MM.1S (cell line): ENCODE results near the gene DAB2.
A peak's percentile ranks its signal among the peaks of the same experiment; 100 is the strongest.

Source experiments
- DNase-seq: peaks from one replicate; pipeline ENCODE4 v3.0.0-alpha.2; 2015
- H2AFZ ChIP-seq: fragments of 300-600 bp; sonication (generic); 2 replicates; pipeline ENCODE4 v1.6.0; 2016; ENCODE audit warnings: antibody characterized with exemption, low read length
- H3F3A ChIP-seq: fragments of 300-600 bp; sonication (generic); 2 replicates; pipeline ENCODE4 v1.6.1; 2016; ENCODE audit warnings: mild to moderate bottlenecking, antibody characterized with exemption, low read length, moderate library complexity, mixed read lengths; ENCODE audit not compliant: insufficient read depth
- H3K27ac ChIP-seq: fragments of 300-600 bp; sonication (generic); 2 replicates; pipeline ENCODE4 v1.5.1; 2016; ENCODE audit warnings: mild to moderate bottlenecking, low read length
- H3K27me3 ChIP-seq: fragments of 300-600 bp; sonication (generic); replicated peaks from 2 replicates; pipeline ENCODE4 v1.6.0; 2016; ENCODE audit warnings: low read length; ENCODE audit not compliant: insufficient read depth
- H3K36me3 ChIP-seq: fragments of 300-600 bp; sonication (generic); replicated peaks from 2 replicates; pipeline ENCODE4 v1.6.1; 2016; ENCODE audit warnings: mild to moderate bottlenecking, low read length, mixed read lengths; ENCODE audit not compliant: insufficient read depth
- H3K4me1 ChIP-seq: fragments of 300-600 bp; sonication (generic); 2 replicates; pipeline ENCODE4 v1.6.1; 2016; ENCODE audit warnings: low read length, mixed read lengths
- H3K4me2 ChIP-seq: fragments of 300-600 bp; sonication (generic); 2 replicates; pipeline ENCODE4 v1.6.0; 2016; ENCODE audit warnings: low read depth, low read length
- H3K4me3 ChIP-seq: fragments of 300-600 bp; sonication (generic); 2 replicates; pipeline ENCODE4 v1.5.1; 2016; ENCODE audit warnings: low read length, mixed read lengths
- H3K79me2 ChIP-seq: fragments of 300-600 bp; sonication (generic); 2 replicates; pipeline ENCODE4 v1.6.1; 2016; ENCODE audit warnings: mixed run types, low read length, mixed read lengths
- H3K9ac ChIP-seq: fragments of 300-600 bp; sonication (generic); 2 replicates; pipeline ENCODE4 v1.6.1; 2016; ENCODE audit warnings: low read length, mixed read lengths
- H3K9me2 ChIP-seq: fragments of 300-600 bp; sonication (generic); replicated peaks from 2 replicates; pipeline ENCODE4 v1.6.1; 2016; ENCODE audit warnings: mild to moderate bottlenecking, low read length, mixed read lengths; ENCODE audit not compliant: insufficient read depth
- H3K9me3 ChIP-seq: fragments of 300-600 bp; sonication (generic); replicated peaks from 2 replicates; pipeline ENCODE4 v1.6.1; 2016; ENCODE audit warnings: mild to moderate bottlenecking, low read length, mixed read lengths; ENCODE audit not compliant: insufficient read depth
- H4K20me1 ChIP-seq: fragments of 300-600 bp; sonication (generic); 2 replicates; pipeline ENCODE4 v1.6.1; 2016; ENCODE audit warnings: mild to moderate bottlenecking, low read length, moderate library complexity, mixed read lengths; ENCODE audit not compliant: insufficient read depth
- EZH2 ChIP-seq: fragments of 300-600 bp; sonication (generic); optimal IDR thresholded peaks from 2 replicates; pipeline ENCODE3; 2017; ENCODE audit warnings: low read depth, mild to moderate bottlenecking, antibody characterized with exemption, low read length, mixed read lengths
- EZH2phosphoT487 ChIP-seq: fragments of 300-600 bp; sonication (generic); IDR thresholded peaks from 2 replicates; pipeline ENCODE4 v1.6.1; 2018; ENCODE audit warnings: antibody characterized with exemption, low read length
- TF ChIP-seq, protein P1 (sequence below): fragments of 300-600 bp; sonication (generic); IDR thresholded peaks from 2 replicates; pipeline ENCODE4 v1.5.1; 2016; ENCODE audit warnings: antibody characterized with exemption, low read length, mixed read lengths

DAB2 gene

GRCh38 chr5:39439582-39440162 is 14.9 kb upstream of the DAB2 start:
- Histone ChIP-seq H3K4me3 (no peak overlapping the region), H4K20me1 (no peaks in the 10 kb centered on the region), H3K36me3 (no peaks in the 10 kb centered on the region), H3K27me3 (no peaks in the 10 kb centered on the region), H2AFZ (no peak overlapping the region), H3K9me3 (no peaks in the 10 kb centered on the region), H3K27ac (no peak overlapping the region), H3K79me2 (no peaks in the 10 kb centered on the region), H3F3A (no peaks in the 10 kb centered on the region), H3K4me2 (no peak overlapping the region), H3K9me2 (no peaks in the 10 kb centered on the region), H3K9ac (no peak overlapping the region), H3K4me1 (peaks cover 7% of the 10 kb centered on the region)
- DNase-seq = no peak
- TF ChIP-seq, protein P1, sequence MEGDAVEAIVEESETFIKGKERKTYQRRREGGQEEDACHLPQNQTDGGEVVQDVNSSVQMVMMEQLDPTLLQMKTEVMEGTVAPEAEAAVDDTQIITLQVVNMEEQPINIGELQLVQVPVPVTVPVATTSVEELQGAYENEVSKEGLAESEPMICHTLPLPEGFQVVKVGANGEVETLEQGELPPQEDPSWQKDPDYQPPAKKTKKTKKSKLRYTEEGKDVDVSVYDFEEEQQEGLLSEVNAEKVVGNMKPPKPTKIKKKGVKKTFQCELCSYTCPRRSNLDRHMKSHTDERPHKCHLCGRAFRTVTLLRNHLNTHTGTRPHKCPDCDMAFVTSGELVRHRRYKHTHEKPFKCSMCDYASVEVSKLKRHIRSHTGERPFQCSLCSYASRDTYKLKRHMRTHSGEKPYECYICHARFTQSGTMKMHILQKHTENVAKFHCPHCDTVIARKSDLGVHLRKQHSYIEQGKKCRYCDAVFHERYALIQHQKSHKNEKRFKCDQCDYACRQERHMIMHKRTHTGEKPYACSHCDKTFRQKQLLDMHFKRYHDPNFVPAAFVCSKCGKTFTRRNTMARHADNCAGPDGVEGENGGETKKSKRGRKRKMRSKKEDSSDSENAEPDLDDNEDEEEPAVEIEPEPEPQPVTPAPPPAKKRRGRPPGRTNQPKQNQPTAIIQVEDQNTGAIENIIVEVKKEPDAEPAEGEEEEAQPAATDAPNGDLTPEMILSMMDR = no peak
- TF ChIP-seq EZH2phosphoT487 (no peak), EZH2 (no peak)

DNA sequence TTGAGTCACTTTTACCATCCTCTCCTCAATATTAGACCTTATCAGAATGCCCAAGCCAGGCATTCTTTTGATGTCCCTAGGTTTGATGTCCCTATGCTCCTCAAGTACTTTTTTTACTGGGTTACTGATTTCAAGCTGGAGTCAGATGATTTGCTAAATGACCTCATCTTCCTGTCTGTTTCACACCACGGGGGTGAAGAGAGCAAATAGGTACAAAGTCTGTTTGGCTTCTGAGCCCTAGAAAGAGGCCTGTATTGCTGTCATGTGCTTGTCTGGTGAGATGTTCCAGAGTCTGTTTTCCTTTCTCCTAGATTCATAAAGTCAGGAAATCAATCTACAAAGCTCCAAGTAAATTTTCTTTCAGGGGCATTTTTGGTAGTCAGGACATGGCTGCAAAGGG is 12.7 kb upstream of the DAB2 start:
- no peak overlapping the region for H3K9ac ChIP-seq
- H3K27ac ChIP-seq = no peak overlapping the region
- no peaks in the 10 kb centered on the region for H3K9me3 ChIP-seq
- peak; percentile 14 for DNase-seq
- TF ChIP-seq EZH2phosphoT487 (no peak), EZH2 (no peak)
- TF ChIP-seq, protein P1 = no peak
- H3F3A ChIP-seq = no peaks in the 10 kb centered on the region
- H3K9me2 ChIP-seq = no peaks in the 10 kb centered on the region
- H3K36me3 ChIP-seq = no peaks in the 10 kb centered on the region
- H3K4me1 ChIP-seq = peaks cover 7% of the 10 kb centered on the region
- H3K79me2 ChIP-seq = no peaks in the 10 kb centered on the region
- peak overlapping the region; percentile 11; the same call in 1 of the 2 replicates for H2AFZ ChIP-seq
- no peaks in the 10 kb centered on the region for H3K27me3 ChIP-seq
- H3K4me3 ChIP-seq = no peak overlapping the region
- peak overlapping the region; percentile 15; the same call in 1 of the 2 replicates for H3K4me2 ChIP-seq
- H4K20me1 ChIP-seq = no peaks in the 10 kb centered on the region

DNA sequence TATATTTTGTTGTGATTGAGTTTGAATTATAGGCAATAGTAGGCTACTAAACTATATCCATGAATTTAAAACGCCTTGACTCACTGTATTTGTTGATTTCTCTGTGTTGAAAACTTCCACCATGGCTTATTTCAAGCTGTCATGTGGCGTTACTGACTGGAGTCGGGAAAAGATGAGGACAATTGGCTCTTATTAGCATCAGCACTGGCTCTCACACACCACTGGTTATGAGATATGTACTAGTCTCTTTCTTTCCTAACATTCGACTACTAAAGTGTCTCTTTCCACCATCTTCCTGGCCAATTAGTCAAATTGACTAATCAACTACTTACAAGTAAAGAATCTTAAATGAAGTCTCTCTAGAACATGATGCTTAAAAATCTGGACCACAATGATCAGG is 9.1 kb upstream of the DAB2 start:
- H3F3A ChIP-seq = no peaks in the 10 kb centered on the region
- no peak overlapping the region for H2AFZ ChIP-seq
- no peaks in the 10 kb centered on the region for H3K36me3 ChIP-seq
- no peak overlapping the region for H3K4me2 ChIP-seq
- H3K9me3 ChIP-seq = no peaks in the 10 kb centered on the region
- H3K27me3 ChIP-seq = no peaks in the 10 kb centered on the region
- no peaks in the 10 kb centered on the region for H4K20me1 ChIP-seq
- DNase-seq = no peak
- H3K9ac ChIP-seq = no peak overlapping the region
- TF ChIP-seq, protein P1 = no peak
- no peak for TF ChIP-seq EZH2phosphoT487
- no peak for TF ChIP-seq EZH2
- H3K4me3 ChIP-seq = no peak overlapping the region
- H3K9me2 ChIP-seq = no peaks in the 10 kb centered on the region
- peaks cover 7% of the 10 kb centered on the region for H3K4me1 ChIP-seq
- H3K27ac ChIP-seq = no peak overlapping the region
- no peaks in the 10 kb centered on the region for H3K79me2 ChIP-seq
